Subcutaneous abdominal adipose tissue (tissue), 5 donors: ENCODE measurements around the gene DCPS.

Experiments used
- H3K27ac ChIP-seq: one replicate; pipeline ENCODE4 v1.7.0; 2013; ENCODE audit warnings: low read depth, mild to moderate bottlenecking, inconsistent platforms, low read length, moderate library complexity
- H3K27me3 ChIP-seq, 5 donors: one replicate each; pipeline ENCODE4 v1.7.0; 2013; ENCODE audit warnings: low read length in 5 of 5, inconsistent platforms in 1 of 5; ENCODE audit not compliant: control insufficient read depth in 5 of 5, insufficient read depth in 4 of 5
- H3K36me3 ChIP-seq, 5 donors: one replicate each; pipeline ENCODE4 v1.7.0; 2013; ENCODE audit warnings: low read length in 5 of 5; ENCODE audit not compliant: control insufficient read depth in 5 of 5, insufficient read depth in 5 of 5
- H3K4me1 ChIP-seq, 5 donors: one replicate each; pipeline ENCODE4 v1.7.0; 2013; ENCODE audit warnings: low read length in 5 of 5, mild to moderate bottlenecking in 3 of 5, moderate library complexity in 1 of 5; ENCODE audit not compliant: control insufficient read depth in 5 of 5, insufficient read depth in 5 of 5
- H3K4me3 ChIP-seq, 5 donors: one replicate each; pipeline ENCODE4 v1.7.0; 2013; ENCODE audit warnings: low read length in 5 of 5, low read depth in 1 of 5
- H3K9ac ChIP-seq, 5 donors: one replicate each; pipeline ENCODE4 v1.7.0; 2013; ENCODE audit warnings: low read length in 5 of 5, mild to moderate bottlenecking in 4 of 5, moderate library complexity in 3 of 5
- H3K9me3 ChIP-seq, 5 donors: one replicate each; pipeline ENCODE4 v1.7.0; 2013; ENCODE audit warnings: low read length in 5 of 5; ENCODE audit not compliant: control insufficient read depth in 5 of 5
- donor health status: healthy.
- donor health status: healthy.
- donor health status: healthy.
- donor health status: healthy.
- donor health status: healthy.

Gene DCPS

GRCh38 chr11:126333142-126333541 lies 29.3 kb downstream of the DCPS start:
- Histone ChIP-seq H3K27me3 (no peaks in the 10 kb centered on the region), H3K4me1 (peaks cover 4 to 39% (median 31%) of the 10 kb centered on the region in 5 donors), H3K27ac (no peak overlapping the region), H3K4me3 (no peak overlapping the region), H3K36me3 (peaks cover 0 to 26% (median 5%) of the 10 kb centered on the region in 5 donors), H3K9me3 (no peaks in the 10 kb centered on the region), H3K9ac (no peak overlapping the region)

- H3K4me1 ChIP-seq = peaks cover 12 to 51% (median 40%) of the 10 kb centered on the region in 5 donors
- H3K9ac ChIP-seq = no peak overlapping the region
- no peaks in the 10 kb centered on the region for H3K27me3 ChIP-seq
- H3K27ac ChIP-seq = no peak overlapping the region
- no peak overlapping the region for H3K4me3 ChIP-seq
- H3K36me3 ChIP-seq = peaks cover 0 to 38% (median 17%) of the 10 kb centered on the region in 5 donors
- H3K9me3 ChIP-seq = no peaks in the 10 kb centered on the region
These were observed 31.0 kb downstream of the DCPS start for GRCh38 chr11:126334659-126335462.

GRCh38 chr11:126335463-126335760 lies 31.6 kb downstream of the DCPS start:
- H3K4me1 ChIP-seq = peaks cover 13 to 56% (median 46%) of the 10 kb centered on the region in 5 donors
- no peak overlapping the region for H3K4me3 ChIP-seq
- no peaks in the 10 kb centered on the region for H3K27me3 ChIP-seq
- no peak overlapping the region for H3K27ac ChIP-seq
- peaks cover 0 to 38% (median 17%) of the 10 kb centered on the region in 5 donors for H3K36me3 ChIP-seq
- H3K9ac ChIP-seq = no peak overlapping the region
- H3K9me3 ChIP-seq = no peaks in the 10 kb centered on the region

GRCh38 chr11:126336138-126336541 lies 32.3 kb downstream of the DCPS start:
- Histone ChIP-seq H3K4me3 (no peak overlapping the region), H3K9me3 (no peaks in the 10 kb centered on the region), H3K27ac (no peak overlapping the region), H3K36me3 (peaks cover 0 to 37% (median 15%) of the 10 kb centered on the region in 5 donors), H3K4me1 (peaks cover 13 to 58% (median 50%) of the 10 kb centered on the region in 5 donors), H3K9ac (no peak overlapping the region), H3K27me3 (no peaks in the 10 kb centered on the region)

- Histone ChIP-seq H3K4me3 (no peak overlapping the region), H3K27ac (no peak overlapping the region), H3K9me3 (no peaks in the 10 kb centered on the region), H3K9ac (no peak overlapping the region), H3K4me1 (peaks cover 13 to 61% (median 48%) of the 10 kb centered on the region in 5 donors), H3K27me3 (no peaks in the 10 kb centered on the region), H3K36me3 (peaks cover 0 to 36% (median 9%) of the 10 kb centered on the region in 5 donors)
These were observed 32.8 kb downstream of the DCPS start for GRCh38 chr11:126336671-126337101.

DNA sequence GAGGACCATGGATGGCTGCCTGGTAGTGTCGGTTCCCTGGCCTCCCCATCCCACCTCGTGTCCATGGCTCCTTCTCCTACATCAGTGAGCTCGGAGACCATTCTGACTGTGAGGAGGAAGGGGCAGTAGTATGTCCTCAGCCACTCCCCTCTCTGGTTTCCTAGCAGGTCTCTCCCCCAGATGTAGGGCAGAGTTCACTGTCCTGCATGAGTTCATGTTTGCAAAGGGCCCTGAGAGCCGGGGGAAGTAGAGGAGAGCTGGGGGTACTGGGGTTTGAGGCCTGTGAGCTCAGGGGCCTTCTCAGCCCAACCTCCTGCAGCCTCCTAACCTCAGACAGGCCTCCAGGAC lies 33.2 kb downstream of the DCPS start:
- Histone ChIP-seq H3K36me3 (peaks cover 0 to 35% (median 10%) of the 10 kb centered on the region in 5 donors), H3K27me3 (no peaks in the 10 kb centered on the region), H3K27ac (no peak overlapping the region), H3K4me1 (peaks cover 13 to 58% (median 44%) of the 10 kb centered on the region in 5 donors), H3K9me3 (no peaks in the 10 kb centered on the region), H3K4me3 (no peak overlapping the region), H3K9ac (no peak overlapping the region)

- no peak overlapping the region for H3K4me3 ChIP-seq
- no peaks in the 10 kb centered on the region for H3K9me3 ChIP-seq
- peaks cover 0 to 34% (median 12%) of the 10 kb centered on the region in 5 donors for H3K36me3 ChIP-seq
- no peaks in the 10 kb centered on the region for H3K27me3 ChIP-seq
- H3K9ac ChIP-seq = no peak overlapping the region
- no peak overlapping the region for H3K27ac ChIP-seq
- peaks cover 9 to 53% (median 39%) of the 10 kb centered on the region in 5 donors for H3K4me1 ChIP-seq
These were observed 33.8 kb downstream of the DCPS start for GRCh38 chr11:126337474-126338241.

DNA sequence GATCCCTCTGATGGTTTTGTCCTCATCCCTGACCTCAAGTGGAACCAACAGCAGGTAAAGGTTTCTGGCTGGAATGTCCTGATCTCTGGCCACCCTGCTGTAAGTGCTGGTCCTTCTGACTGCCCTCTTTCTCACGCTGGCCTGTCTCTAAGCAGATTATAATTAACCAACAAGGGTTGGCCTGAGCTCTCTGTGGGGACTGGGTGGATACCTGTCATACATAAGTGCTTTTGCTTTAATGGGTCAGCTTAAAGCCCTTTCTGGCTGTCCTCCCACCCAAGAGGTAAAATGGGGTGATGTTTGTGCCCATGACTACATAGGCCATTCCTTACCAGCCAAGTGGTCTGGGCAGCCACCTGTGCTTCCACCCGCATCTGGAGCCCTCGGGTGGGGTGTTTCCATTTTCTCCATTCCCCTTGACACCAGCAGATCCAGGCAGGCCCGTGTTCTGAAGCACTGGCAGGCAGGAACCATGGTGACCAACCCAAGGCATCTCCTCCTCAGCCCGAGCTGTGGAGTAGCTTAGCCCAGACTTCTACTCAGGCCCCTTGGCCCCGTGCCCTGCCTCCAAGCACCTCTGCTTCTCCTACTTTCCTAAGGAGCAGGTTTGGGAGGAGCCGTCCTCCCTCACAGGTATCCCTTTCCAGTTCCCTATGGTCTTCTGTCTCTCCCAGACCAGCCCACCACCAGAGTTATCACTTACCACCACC lies 34.6 kb downstream of the DCPS start:
- no peak overlapping the region for H3K27ac ChIP-seq
- H3K4me1 ChIP-seq = peaks cover 9 to 51% (median 38%) of the 10 kb centered on the region in 5 donors
- H3K27me3 ChIP-seq = no peaks in the 10 kb centered on the region
- no peak overlapping the region for H3K4me3 ChIP-seq
- peaks cover 0 to 41% (median 17%) of the 10 kb centered on the region in 5 donors for H3K36me3 ChIP-seq
- no peak overlapping the region for H3K9ac ChIP-seq
- H3K9me3 ChIP-seq = no peaks in the 10 kb centered on the region

DNA sequence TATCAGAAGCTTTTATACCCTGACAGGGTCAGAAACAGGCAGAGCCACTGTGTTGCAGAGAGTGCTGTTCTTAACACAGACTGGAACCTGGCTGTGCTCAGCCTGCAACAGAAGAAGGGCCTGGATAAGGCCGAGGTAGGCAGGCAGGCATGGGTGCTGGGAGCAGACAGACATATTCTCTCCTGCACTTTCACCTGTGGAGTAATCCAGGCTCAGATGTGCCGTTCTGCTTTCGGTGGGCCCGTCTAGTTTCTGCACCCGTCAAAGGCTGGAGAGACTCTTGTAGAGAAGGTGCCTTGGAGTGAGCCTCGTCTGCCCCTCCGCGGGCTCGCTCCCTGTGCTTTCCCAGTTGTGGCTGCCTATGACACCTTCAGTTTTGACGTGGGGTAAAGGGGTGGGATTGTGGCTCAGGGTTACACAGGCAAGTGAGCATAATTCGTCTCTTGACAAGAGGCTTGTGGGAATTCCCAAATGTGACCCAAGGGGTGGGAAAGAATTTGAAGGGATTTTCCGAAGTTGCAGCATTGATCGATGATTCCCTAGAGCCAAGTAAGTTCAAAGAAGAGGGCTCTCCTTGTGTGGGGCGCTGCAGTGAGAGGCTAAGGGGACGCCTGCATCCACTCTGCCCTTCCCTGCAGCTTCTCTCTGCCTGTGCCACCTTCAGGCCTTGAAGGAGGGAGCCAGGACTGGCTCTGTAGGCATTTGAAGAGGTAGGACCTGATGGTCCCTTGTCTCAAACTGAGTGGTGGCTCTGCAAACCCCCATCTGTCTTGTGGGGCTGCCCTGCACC lies 35.4 kb downstream of the DCPS start:
- Histone ChIP-seq H3K36me3 (peaks cover 0 to 48% (median 25%) of the 10 kb centered on the region in 5 donors), H3K9me3 (no peaks in the 10 kb centered on the region), H3K9ac (peak overlapping the region in 1 of 5 donors; percentile 91), H3K4me1 (peaks cover 9 to 51% (median 38%) of the 10 kb centered on the region in 5 donors), H3K4me3 (no peak overlapping the region), H3K27ac (no peak overlapping the region), H3K27me3 (no peaks in the 10 kb centered on the region)
